H4 (cell line): ENCODE data around the gene STRIT1. TPM values are rescaled to one million over a fixed set of nuclear protein-coding genes. Genes with fewer than 3 reads are reported as not detected.

Experiments used
- DNase-seq: peaks from one replicate; pipeline ENCODE4 v3.0.0-alpha.2; 2015; ENCODE audit warnings: low spot score
- total RNA-seq: library from RNA; depleted of rRNA; stranded (reverse); fragments of >200 nt; shearing (Covaris generic); gene quantifications from 2 replicates; pipeline ENCODE4 v1.2.3, GENCODE V29; 2014; rRNA removed

The STRIT1 gene
- not detected in 2 replicates for total RNA-seq

DNA sequence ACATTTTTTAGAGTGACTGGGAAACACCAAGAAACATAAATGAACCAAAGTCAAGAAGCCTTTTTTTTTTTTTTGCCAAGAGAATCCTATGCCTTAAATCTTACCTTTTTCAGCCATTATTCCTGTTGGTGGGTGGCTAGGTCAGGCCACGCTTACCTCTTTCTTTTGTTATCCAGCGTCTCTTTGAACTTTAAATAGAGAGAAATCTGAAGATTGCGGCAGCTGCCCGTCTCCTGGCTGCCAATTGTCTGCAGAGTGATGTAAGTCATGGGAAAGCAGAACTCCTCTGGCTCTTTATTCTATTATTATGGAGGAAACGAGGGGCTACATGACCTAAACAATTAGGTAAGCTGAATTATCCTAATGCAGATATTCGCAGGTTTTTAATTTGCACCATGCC lies at the start of gene STRIT1:
TSS of gene STRIT1 (minus strand) at position 168 of the 400 bp plus-strand sequence.
- DNase-seq = no peak

DNA sequence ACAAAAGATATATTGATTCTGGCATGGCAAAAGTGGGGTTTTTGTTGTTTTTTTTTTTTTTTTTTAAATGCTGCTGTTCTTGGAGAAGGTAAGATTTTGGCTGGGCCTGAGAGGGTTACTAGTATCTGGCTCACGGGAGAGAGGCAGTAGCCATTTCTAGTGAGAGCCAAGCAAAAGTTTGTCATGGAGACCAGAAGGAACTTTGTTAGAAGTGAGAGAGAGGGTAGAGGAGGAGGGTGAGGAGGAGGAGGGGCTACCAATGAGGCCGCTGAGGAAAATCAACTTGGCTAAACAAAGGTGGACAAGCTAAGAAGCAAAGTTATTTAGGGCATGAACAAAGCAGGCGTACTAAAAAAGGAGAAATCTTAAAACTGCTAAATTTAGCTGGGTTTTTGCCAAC lies 48.9 kb upstream of the STRIT1 start:
- no peak for DNase-seq

DNA sequence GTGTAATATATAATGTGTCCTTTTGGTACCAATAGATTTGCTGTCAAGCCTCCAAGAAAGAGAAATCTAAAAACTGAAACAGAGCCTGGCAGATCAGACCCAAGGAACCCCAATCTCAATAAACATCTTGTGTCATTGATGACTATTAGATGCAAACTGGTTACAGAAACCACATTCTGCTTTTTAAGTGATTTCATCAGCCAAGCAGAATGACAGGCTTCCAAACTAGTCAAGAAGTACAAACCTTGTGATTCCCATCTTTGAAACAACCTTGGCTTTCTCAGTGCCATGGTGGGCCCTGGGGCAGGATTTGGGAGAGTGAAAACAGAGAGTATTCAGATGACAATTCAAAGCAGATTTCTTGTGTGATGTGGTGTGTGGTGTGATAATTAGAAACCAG lies 45.6 kb upstream of the STRIT1 start:
- DNase-seq = no peak

DNA sequence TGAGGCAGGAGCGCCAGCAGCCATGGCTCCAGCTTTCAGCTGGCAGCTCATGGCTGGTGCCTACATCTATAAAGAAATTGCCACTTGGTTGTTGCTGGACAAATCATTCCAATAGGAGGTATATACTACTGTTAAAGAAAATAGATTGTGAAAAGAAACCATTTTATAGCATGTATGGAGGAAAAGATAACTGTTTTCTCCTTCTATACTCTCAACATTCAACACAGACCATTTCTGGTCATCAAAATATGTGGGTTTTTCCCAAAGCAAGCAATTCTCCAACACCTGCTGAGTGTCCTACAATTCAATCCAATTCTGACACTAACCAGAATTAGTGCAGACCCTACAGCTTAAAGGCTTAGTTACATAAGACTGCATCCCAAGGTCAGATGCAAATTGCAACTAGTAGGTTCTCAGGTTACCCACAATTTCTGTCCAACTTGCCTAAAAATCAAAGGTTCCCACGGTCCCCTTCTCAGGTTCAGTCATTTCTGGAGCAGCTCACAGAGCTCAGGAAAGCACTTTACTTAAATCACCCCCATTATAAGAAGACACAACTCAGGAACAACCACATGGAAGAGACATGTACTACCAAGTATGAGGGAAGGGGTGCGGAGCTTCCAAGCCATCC lies 42.4 kb upstream of the STRIT1 start:
- DNase-seq = no peak

DNA sequence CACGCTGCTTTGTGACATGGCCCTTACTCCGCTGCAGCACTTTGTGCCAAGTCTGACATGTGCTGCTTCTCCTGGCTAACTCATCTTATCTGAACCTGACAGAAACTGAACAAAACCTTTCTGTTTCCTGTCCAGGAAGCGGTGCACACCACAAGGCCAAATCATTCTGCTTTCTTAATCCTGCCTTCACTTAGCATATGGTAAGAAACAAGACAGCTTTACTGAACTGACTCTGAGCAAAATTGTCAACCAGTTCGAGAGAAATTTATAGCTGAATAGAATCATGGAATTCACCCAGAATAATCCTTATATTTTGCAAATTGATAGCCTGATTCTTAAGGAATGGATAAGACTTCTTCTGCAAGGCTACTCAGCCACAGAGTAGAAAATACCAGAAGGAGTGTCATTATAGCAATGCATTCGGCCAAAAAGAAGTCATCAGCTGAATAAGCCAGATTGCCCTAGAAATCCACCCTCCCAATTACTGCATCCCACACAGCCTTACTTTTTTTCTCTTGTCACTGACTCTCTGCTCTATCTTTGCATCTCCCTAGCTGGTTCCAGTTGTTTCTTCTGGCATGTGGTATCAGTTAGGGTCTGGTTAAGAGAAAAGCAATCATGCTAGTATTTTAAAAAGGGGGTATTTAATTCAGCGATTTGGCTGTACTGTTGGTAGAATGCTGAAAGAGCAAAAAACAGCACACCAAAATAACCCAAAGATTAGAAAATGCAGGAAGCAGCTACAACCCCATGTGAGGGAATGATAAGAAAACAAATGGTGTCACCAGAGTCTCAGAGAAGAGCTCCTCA lies 41.6 kb upstream of the STRIT1 start:
- no peak for DNase-seq

DNA sequence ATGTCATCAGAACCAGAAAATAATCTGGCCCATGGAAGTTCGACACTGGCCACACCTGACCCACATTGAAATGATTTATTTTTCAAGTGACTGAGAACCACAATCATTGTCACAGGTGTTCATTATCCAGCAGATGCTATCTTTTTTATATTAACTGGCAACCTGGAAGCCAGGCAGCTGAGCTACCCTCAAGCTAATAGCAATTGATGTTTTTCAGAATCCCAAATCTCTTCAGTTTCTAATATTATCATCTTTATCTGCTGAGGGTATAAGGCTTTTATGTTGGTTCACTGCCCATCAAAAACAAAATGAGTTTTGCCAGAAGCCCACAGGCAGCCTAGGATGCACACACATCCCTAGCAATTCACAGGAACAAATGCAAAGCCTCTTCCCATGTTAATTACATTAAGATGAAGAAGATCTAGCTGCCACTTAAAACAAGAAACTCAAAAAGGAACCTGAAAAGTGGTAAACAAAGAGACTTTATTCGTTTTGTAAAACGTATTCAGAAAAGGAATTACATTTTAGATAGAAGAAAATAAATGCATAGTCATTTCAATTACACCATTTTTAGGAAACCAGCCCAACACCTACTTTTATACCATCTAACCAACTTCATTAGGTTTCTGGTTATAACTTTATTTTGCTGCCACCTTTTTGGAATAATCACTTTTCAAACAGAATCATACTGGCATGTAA lies 40.9 kb upstream of the STRIT1 start:
- DNase-seq = no peak

DNA sequence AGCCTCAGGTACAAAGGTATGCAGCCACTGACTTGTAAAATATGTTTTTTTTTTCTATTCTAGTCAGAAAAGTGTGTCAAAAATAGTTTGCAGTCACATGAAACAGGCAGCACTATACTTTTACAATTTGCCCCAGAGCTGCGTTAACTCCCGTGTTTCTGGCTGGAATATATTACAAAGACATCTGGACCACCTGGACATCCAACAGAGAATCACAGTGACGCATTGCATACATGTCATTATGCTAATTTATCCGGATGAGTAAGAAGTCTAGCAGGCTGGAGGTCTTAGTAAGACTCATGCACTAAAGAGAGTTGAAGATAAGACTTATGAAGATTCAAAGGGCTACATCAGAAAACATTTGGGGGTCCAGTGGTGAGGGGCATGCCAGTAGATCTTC lies 39.2 kb upstream of the STRIT1 start:
- DNase-seq = no peak

DNA sequence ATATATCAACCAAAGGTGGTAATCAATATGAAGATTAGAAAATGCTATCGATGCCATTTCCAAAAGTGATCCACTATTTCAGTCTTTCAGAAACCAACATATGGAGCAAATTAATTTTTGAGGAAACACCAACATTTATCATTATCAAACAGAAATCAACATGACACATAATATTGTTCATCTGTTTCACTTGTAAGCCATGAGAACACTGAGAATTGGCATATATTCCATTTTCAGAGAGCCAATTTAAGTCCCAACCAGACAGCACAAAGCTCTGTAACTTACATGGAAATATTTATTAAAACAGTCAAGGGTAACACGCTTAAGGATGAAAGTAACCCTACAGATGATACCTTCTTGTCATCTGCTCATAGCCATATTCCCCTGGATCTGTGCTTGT lies 37.6 kb upstream of the STRIT1 start:
- no peak for DNase-seq

DNA sequence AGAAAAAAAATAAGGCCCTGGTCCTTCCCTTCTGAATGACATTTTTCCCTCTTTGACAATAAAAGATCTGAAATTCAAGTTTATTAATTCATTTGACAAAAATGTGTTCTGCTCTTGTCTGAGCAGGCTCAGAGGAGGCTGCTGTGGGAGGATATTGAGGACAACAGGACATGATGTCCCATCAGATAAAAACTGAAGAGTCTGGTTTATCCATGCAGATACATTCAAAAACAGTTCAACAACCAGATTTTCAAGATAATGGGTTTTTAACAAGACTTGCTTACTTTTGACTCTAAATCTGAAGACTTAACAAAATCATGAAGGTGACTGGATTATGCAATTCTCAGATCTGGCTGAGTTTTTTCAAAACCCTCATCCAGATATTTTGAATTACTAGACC lies 36.9 kb upstream of the STRIT1 start:
- no peak for DNase-seq

DNA sequence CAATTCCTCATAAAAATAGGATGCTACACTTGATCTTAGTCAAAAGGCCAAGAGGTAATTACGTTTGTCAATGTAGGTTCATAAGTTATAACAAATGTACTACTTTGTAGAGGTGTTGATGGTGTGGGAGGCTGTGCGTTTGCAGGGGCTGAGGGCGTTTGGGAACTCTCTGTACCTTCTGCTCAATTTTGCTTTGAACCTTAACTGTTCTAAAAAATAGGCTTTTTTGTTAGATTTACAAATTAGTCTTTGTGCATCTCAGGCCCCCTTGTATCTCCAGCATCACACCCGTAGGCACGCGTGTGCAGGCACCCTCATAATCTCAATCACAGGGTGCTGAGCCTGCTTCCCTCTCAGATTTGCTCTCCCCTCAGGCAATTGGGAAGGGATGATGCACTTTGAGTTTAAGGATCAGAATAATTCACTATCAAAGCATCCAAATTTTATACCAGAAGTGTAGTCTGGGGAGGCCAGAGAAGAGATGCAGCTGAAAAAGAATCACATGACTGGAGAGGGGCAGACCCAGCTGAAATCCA lies 36.1 kb upstream of the STRIT1 start:
- DNase-seq = no peak

DNA sequence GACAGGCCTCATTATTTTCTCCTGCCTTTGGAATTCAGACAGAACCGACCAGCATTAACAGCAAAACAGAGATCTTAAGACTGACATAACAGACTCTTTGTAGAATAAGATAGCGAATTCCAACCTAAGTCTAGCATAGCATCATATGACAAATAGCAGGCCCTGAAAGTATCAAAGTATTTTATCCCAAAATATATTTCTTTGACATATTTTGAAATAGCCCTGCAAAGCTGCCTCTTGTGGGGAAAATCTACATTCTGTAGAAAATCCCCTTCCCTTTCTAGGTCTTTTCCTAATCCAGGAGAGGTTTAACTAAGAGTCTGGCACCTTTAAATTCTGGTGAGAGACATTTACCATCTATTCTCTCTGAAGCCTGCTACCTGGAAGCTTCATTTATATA lies 34.4 kb upstream of the STRIT1 start:
- DNase-seq = no peak

DNA sequence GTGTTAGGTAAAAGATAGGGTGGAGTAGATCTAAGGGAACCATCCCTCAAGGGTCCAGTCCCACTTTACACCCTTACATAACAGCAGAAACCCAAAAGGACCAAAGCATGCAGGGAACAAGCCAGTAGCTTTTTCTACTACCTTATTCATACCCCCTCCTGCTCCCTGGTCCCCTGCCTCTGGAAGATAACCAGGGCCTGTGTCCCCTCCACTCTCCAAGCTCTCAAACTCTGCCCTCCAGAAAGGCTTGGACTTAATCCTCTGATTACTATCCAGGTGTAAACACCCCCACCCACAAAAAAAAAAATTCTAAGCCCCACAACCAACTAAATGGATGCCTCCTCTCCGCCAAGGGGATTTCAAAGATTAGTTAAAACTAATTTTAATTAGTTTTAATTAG lies 33.9 kb upstream of the STRIT1 start:
- no peak for DNase-seq

DNA sequence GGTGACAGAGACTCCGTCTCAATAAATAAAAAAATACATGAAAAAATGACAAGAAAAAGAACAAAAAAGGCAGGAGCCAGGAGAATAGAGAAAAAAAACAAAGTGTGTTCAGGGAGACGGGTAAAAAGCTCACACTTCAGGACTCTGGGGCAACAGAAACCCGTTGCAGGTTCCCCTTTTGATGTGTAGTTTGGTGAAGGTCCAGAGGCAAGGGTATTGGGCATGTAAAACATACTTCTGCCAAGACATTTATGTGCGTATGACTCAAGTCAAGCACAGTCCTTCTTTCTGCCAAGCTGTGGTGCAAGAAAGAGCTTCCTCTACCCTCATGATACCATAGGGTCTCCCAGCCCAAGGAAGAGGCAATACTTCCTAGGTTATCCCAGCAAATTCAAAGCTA lies 33.4 kb upstream of the STRIT1 start:
- DNase-seq = no peak

DNA sequence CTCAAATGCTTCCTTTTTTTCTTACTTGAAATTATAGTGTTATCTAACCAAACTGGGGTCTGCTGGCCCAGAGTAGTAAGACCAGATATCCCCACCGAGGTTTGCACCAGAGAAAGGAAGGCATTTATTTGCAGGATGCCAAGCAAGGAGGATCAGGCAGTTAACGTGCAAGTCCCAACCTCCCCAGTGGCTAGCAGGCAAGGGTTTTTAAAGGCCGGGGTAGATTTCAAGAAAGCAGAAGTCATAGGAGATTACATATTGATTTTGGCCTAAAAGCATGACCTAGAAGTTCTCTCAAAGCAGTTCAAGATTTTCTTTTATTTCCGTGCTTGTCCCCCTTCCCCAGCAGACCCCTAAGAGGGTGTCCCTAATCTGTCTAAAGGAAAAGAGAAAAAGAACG lies 32.8 kb upstream of the STRIT1 start:
- no peak for DNase-seq

DNA sequence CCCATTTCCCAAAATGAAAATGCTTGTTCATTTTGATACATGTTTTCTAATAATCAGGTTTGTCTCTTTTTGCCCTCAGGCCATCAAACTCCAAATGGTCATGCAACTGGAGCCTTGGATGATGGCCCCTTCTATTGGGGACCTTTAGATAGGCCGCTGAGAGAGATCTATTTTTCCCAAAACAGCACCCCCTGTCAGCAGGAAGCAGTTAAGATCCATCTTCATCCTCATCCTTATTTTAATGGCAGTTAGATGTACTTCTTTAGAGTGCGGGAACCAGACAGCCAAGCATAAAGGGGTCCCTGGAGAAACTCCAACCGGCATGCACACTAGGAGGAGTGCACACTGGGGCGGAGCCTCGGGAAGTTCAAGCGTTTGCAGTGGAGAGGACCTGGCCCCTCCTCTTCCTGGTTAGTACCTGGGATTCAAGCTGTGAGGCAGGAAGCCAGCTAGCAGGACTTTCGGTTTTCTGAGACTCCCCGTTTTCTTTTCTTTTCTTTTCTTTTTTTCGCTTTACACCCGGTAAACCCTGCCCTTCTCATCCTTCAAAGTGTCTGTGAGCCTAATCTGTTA lies 31.9 kb upstream of the STRIT1 start:
- peak; percentile 66 for DNase-seq

DNA sequence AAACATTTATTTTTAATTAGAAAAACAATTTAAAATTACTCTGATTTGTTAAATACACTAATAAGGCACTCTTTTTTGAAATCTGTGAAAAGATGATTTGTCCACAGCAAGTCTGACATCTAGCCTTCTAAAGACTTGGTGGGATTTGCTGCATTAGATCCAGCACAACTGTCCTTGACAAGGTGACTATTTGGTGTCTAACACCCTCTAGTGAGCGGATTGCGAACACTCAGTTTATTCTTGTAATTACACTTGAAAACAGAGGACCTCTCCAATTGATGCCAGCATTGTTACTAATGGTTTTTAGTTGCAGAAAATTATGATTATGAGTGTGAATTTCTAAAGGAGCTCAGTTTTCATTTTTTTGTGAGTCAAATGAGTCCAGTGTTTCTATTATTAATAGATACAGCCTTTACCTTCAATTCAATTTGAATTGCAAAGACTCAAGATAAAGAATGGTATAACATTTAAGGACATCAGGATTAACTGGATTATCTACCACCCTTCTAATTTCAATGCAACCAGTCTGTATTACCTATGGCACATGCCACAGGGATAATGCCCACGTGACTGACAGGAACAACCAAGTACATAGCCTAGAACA lies 29.7 kb upstream of the STRIT1 start:
- peak; percentile 86 for DNase-seq

DNA sequence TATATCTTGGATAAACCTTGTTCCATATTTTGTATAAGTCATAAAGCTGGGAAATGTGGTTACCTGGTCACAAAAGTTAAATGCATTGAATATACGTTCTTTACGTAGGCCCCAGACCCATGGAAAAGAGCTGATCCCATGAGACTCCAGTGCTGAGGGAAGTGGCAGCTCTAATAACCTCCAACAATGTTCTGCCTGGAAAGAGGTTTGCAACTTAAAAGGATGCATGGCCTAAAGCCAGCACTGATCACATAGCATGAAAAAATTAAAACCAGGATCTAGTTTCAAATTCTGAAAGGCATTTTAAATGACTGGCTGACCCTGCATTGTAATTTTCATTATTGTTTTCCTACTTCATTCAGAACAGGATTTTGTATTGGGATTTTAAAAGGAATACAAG lies 27.9 kb upstream of the STRIT1 start:
- DNase-seq = no peak

DNA sequence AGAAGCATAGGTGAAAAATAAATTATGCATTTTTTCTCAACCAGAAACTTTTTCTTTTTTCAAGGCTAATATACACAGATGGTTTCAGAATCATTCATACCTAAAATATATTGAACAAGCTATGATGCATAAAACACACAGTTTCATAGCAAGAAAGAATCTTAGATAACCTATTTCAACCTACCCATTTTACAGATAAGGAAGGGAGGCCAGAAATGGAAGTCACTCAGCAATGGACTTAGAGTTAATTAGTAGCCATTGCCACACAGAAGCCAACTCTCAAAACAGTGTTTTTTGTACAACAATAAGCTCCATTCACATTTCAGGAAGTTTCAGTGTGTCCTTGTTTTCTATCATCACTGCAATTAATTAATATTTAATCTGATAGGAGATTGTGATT lies 27.5 kb upstream of the STRIT1 start:
- no peak for DNase-seq

DNA sequence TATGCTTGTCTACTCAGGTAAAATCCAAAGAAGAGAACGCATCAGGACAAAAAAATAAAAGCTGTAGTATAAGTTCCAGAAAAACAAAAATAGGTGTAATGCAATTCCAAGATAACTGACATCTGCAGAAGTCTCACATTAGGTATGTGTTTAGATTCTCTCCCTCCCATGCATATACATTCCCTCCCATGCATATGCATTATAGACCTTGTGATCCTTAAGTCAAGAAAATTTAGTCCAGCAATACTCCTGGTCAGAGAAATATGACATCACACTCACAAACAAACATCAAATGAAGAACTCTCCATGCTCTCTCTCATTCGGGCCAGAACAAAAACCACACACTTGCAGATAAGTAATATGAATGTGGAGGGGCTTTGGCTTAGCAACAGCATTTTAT lies 25.3 kb upstream of the STRIT1 start:
- DNase-seq = no peak

DNA sequence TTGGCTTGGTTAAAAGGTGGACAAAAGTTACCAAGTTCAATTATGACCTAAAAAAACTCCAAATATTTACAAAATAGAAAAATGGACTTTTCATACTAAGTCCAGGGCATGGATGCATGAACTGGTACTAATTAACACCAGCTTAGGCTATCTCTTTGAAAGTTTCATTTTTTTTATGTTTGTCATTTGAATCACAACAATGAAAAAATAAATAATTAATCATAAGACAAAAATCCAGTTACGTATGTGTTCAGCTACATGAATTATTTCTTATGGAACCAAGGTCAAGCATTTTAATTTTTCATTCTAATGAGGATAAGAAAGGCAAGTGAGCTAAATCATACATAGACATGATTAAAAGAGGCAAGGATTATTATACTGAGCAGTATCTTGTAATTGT lies 23.7 kb upstream of the STRIT1 start:
- no peak for DNase-seq

DNA sequence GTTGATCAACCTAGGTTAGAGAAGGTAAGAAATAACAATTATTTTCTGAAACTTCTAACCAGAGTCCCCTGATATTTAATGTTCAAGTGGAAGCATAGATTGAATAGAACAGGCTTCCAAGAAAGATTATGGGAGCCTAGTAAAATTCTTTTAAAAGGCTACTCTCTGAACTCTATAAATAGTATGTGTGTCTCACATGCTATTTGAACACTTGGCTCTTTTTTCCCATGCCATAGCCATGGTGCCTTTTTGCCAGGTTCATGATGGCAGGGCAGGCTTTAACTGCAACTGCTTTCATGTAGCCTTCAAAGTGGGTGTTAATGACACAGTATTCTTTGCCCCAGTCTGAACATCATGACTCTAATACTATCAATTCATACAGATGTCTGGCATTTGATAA lies 22.9 kb upstream of the STRIT1 start:
- no peak for DNase-seq

DNA sequence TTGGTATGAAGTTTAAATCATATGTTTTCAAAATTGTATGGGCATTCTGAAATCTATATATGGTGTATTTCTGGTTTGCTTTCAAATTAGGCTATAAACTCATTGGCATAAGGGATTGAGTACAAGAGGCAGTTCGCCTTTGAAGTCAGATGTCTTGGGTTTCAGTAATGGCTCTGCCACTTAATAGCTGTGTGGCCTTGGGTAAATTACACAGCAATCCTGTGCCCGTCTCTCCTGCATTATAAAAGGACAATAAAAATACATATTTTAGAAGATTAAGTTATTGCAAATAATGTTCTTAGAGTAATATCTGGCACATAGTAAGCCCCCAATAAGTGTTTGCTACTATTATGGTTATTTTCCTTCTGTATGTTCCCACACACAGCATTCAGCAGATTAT lies 20.4 kb upstream of the STRIT1 start:
- DNase-seq = no peak
